KOPT-K1 (cell line): ENCODE results near the gene PLD2.
"Not testable (repeated sequence)": the region's sequence is repeated elsewhere in the genome, so short reads cannot be mapped to it uniquely, and the experiment has no call there.

Experiments
- H3K27ac ChIP-seq: fragments of 200-600 bp; sonication (generic); 2 replicates; pipeline ENCODE4 v1.5.1; 2016; ENCODE audit warnings: antibody characterized with exemption, mild to moderate bottlenecking, low read depth, low read length; ENCODE audit not compliant: poor library complexity, severe bottlenecking
- H3K36me3 ChIP-seq: fragments of 200-600 bp; sonication (generic); 2 replicates; pipeline ENCODE4 v1.5.1; 2017; ENCODE audit warnings: antibody characterized with exemption, mild to moderate bottlenecking, low read length, moderate library complexity; ENCODE audit not compliant: insufficient read depth
- H3K9me3 ChIP-seq: fragments of 200-600 bp; sonication (generic); 2 replicates; pipeline ENCODE4 v1.5.1; 2017; ENCODE audit warnings: antibody characterized with exemption, low read length, mild to moderate bottlenecking; ENCODE audit not compliant: insufficient read depth, poor library complexity, severe bottlenecking

The PLD2 gene

DNA sequence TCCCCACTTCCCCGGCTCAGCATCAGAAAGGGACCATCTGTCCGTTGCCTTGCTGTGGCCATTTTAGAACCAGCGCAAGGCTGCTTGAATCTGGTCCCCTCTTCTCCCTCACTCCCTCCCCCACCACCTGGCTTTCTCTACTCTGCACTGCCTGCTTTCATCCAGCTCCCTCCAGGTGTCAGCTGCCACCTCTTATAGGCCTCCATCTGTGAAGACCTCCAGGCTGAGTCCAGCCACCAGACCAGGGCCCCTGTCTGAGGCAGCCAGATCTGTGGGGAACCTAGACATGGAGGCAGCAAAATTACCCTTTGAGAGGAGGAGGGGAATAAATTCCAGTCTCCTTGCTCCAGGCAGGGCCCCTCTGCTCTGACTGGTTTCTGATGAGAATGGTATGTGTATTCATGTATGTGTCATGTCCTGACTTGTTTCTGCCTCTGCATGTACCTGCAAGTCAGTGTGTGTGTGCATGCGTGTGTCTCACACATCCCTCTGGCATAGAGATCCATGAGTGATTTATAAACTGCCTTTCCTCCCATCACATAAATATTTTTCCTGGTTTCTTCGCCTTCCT lies 47.2 kb downstream of the PLD2 start:
- H3K36me3 ChIP-seq: no peaks in the 10 kb centered on the region

DNA sequence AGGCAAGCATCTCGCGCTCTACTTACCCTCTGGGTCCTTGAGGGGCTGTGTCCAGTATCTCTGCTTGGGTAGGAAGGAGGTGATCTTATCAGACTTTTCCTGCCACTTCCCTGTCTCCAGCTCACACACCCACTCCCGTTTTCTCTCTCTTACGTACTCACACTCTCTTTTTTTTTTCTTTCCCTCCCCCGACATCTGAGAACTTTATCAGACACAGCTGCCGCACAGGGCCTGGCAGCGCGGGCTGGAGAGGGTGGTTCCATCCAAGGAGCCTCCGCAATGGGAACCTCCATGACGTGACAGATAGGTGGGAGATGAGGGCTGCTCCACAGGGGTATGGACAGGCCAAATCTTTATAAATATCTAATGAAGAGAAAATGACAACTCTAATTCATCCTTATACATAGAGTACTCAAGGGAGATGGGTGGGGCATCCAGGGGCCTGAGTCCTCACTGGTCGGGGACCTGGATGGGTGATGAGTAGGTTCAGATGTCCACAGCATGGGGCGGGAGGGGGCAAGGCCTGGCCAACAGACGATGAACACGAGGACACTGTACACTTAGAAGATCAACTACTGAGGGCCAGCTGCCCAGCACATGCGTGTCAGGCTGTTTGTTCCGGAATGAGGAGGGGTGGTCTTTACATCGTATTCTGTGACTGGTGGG lies 49.5 kb downstream of the PLD2 start:
- H3K27ac ChIP-seq: no peak overlapping the region
- no peaks in the 10 kb centered on the region for H3K36me3 ChIP-seq
- no peaks in the 10 kb centered on the region for H3K9me3 ChIP-seq

More for the DNA sequence above, 47.2 kb downstream of the PLD2 start:
- no peak overlapping the region for H3K27ac ChIP-seq
- H3K9me3 ChIP-seq: no peaks in the 10 kb centered on the region

DNA sequence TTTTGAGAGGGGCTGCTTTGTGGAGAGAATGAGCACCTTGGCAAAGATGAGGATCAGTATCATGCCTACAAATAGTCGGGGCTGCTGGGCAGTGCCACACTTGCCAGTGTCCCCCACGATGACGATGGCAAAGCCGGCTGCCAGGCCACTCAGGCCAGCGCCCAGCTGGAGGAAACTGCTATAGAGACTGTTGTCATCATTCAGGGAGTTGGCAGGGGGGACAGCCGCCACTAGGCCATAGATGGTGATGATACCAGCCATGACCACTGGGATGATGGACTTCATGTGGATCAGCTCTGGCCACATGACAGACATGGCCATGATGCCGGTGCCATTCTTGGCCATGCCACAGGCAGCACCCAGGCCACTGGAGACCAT lies 50.0 kb downstream of the PLD2 start:
- H3K36me3 ChIP-seq: no peaks in the 10 kb centered on the region
- H3K9me3 ChIP-seq: no peaks in the 10 kb centered on the region
- no peak overlapping the region for H3K27ac ChIP-seq

DNA sequence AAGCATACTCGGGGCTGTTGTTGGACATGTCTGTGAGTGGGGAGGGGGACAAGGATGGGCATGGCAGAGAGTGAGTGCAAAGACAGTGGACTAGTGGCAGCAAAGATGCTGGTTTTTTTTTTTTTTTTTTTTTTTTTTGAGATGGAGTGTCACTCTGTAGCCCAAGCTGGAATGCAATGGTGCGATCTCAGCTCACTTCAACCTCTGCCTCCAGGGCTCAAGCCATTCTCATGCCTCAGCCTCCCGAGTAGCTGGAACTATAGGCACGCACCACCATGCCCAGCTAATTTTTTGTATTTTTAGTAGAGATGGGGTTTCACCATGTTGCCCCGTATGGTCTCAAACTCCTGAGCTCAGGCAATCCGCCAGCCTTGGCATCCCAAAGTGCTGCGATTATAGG lies 50.4 kb downstream of the PLD2 start:
- H3K9me3 ChIP-seq, H3K27ac ChIP-seq, H3K36me3 ChIP-seq: not testable (repeated sequence)

DNA sequence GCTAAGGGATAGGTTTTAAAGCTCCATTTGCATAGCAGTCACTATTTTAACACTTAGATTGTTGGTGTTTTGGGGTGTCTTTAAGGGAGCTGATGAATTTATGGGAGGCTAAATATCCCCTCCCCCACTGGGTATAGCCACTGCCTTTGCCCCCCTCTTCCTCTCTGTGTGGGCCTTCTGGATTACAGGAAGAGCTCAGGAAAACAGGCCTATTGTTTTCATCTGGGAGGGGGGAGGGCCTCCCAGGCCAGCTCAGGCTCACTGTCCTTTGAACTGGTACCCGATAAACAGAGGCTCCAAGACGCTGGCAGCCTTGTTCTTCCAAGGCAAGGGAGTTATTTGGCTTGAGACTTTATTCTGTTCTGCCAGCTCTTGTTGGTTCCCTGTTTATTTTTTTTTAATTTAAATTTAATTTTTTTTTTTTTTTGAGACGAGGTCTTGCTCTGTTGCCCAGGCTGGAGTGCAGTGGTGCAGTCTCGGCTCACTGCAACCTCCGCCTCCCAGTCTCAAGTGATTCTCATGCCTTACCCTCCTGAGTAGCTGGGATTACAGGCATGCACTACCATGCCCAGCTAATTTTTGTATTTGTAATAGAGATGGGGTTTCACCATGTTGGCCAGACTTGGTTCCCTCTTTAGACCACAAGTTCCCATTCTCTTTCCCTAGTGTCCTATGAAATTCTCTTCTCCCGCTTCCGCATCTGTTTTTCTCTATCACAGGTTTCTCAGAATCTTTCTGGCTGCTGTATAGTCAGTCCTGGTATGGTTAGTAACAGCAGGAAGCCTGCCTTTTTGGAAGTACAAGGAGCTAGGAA lies 51.3 kb downstream of the PLD2 start:
- H3K27ac ChIP-seq: no peak overlapping the region
- no peaks in the 10 kb centered on the region for H3K9me3 ChIP-seq
- H3K36me3 ChIP-seq: no peaks in the 10 kb centered on the region

DNA sequence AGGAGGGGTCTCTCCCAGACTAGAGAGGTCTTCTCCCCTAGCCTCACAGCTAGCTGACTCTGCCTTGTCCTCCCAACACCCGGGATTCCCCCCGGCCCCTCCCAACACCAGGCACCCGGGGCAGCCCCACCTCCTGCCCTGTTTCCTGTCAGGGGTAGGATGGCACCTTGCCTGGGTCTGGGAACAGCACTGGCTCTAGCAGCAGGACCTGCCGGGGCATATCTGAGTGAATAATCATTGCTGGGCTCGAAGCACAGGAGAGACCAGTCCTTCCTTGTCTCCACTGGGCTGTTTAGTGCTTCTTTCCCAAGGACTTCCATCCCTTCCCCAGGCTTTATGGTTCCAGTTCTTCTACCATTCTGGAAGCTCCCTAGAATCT lies 51.9 kb downstream of the PLD2 start:
- Histone ChIP-seq H3K36me3 (no peaks in the 10 kb centered on the region), H3K9me3 (no peaks in the 10 kb centered on the region), H3K27ac (no peak overlapping the region)

DNA sequence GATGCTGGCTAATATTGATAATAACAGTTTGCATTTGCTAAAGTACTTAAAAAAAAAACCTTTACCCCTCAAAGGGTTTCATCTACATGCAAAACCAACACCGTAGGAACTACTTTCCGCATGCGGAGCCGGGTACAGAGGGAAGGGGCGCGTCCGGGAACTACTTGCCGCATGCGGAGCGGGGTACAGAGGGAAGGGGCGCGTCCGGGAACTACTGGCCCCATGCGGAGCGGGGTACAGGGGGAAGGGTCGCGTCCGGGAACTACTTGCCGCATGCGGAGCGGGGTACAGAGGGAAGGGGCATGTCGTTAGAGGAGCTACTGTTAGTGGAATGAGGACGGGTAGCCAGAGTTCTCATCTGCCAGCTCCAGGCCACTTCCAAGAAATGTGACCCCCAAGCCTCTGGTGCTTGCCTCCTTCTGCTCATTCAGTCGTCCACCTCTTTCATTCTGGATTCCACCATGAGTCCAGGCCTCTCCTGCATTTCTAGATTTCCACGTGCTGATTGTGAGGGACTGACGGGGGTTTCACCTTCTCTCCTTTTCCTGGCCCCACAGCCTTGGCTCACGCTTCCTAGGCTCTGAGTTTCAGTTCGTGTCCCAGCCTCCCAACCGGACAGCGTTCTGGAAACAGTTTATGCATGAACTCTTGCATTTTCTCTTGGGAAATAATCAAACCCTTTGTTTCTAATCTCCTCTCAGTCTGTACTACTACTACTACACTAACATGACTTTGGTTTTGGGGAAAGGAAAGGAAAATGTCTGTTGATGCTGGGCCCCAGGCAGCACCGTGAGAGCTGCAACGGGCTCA lies 53.1 kb downstream of the PLD2 start:
- Histone ChIP-seq H3K36me3 (no peaks in the 10 kb centered on the region), H3K9me3 (no peaks in the 10 kb centered on the region), H3K27ac (no peak overlapping the region)

DNA sequence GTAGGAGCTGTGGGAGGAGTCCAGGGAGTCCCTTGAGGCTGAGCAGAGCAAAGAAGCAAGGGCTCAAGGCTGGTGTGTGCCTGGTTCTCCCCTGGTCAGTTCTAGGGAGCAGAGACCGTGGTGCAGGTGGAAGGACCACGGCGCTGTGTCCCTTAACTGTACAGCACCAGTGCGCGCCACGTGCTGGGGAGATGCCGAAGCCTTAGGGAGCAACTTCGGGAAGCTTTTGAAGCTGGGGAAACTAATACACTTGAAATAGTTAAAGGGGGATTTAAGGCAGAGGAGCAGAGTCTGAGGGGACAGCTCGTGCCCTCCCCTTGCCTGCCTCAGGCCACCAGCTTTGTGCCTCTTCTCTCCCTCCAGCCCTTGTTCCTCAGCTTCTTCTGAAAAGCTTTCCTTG lies 53.7 kb downstream of the PLD2 start:
- no peaks in the 10 kb centered on the region for H3K9me3 ChIP-seq
- no peak overlapping the region for H3K27ac ChIP-seq
- H3K36me3 ChIP-seq: no peaks in the 10 kb centered on the region

DNA sequence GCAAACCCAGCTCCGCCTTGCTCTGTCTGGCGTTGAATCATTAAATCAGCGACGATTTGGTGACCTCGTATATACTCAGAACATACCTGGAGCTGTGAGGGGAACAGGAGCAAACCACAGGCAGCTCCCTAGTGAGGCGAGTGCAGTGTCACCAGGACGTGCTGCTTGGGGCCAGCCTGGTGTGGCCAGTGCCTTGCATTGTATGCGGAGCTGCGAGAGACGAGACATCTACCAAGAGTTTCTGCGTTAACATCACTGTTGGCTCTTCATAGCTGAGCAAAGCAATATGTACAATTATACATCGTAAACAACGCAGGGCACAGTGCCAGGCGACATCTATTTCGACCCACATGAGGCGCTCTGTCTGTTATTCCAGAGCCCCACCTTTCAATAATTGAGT lies 54.1 kb downstream of the PLD2 start:
- H3K27ac ChIP-seq: no peak overlapping the region
- H3K9me3 ChIP-seq: no peaks in the 10 kb centered on the region
- no peaks in the 10 kb centered on the region for H3K36me3 ChIP-seq

DNA sequence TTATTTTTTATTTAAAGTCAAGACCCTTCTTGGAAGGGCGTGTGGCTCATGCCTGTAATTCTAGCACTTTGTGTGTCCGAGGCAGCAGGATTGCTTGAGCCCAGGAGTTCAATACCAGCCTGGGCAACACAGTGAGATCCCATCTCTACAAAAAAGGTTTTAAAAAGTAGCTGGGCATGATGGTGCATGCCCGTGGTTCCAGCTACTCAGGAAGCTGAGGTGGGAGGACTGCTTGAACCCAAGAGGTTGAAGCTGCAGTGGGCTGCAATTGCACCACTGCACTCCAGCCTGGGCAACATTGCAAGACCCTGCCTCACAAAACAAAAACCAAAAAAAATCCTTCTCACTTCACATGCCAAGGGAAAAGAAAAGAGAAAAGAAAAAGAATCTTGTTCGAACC lies 55.8 kb downstream of the PLD2 start:
- Histone ChIP-seq H3K36me3 (no peaks in the 10 kb centered on the region), H3K9me3 (no peaks in the 10 kb centered on the region), H3K27ac (no peak overlapping the region)

DNA sequence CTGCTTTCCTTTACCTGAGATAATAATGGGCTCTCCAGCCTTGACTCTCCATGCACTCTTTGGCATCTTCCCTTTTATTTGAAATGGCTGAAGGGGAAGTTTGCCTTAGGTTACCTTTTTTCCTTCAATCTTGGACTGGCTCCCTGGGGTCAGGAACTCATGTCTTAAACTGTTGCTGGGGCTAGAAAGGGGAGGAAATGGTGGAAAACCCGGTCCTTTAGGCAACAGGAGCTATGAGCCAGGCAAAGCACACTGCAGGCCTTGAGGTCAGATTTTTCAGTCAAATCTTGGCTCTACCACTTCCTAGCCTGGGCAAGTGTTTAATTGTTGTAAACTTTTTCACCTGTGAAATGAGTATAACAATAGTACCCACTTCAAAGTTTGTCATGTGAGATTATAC lies 56.4 kb downstream of the PLD2 start:
- no peaks in the 10 kb centered on the region for H3K9me3 ChIP-seq
- H3K36me3 ChIP-seq: no peaks in the 10 kb centered on the region
- no peak overlapping the region for H3K27ac ChIP-seq

DNA sequence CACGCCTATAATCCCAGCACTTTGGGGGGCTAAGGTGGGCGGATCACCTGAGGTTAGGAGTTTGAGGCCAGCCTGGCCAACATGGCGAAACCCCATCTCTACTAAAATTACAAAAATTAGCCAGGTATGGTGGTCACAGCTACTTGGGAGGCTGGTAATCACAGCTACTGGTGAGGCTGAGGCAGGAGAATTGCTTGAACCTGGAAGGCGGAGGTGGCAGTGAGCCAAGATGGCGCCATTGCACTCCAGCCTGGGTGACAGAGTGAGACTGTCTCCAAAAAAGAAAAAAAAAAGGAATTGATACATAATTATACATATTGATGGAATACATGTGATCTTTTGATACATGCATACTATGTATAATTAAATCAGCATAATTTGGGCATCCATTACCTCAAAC lies 60.6 kb downstream of the PLD2 start:
- not testable (repeated sequence) for H3K9me3 ChIP-seq, H3K27ac ChIP-seq, H3K36me3 ChIP-seq

DNA sequence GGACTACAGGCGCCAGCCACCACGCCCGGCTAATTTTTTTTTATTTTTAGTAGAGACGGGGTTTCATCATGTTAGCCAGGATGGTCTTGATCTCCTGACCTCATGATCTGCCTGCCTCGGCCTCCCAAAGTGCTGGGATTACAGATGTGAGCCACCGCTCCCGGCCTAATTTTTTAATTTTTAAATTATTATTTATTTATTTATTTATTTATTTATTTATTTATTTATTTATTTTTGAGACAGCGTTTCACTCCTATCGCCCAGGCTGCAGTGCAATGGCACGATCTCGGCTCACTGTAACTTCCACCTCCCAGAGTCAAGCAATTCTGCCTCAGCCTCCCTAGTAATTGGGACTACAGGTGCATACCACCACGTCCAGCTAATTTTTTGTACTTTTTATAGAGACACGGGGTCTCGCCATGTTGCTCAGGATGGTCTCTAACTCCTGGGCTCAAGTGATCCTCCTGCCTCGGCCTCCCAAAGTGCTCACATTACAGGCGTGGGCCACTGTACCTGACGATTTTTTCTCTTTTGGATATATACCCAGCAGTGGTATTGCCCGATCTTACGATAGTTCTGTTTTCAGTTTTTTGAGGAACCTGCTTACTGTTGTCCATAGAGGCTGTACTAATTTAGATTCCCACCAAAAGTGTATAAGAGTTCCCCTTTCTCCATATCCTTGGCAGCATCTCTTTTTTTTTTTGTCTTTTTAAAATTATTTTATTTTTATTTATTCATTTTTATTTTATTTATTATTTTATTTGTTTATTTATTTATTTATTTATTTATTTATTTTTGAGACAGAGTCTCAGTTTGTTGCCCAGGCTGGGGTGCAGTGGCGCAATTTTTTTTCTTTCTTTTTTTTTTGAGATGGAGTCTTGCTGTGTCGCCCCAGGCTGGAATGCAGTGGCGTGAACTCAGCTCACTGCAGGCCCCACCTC lies 62.4 kb downstream of the PLD2 start:
- H3K9me3 ChIP-seq, H3K27ac ChIP-seq, H3K36me3 ChIP-seq: not testable (repeated sequence)

DNA sequence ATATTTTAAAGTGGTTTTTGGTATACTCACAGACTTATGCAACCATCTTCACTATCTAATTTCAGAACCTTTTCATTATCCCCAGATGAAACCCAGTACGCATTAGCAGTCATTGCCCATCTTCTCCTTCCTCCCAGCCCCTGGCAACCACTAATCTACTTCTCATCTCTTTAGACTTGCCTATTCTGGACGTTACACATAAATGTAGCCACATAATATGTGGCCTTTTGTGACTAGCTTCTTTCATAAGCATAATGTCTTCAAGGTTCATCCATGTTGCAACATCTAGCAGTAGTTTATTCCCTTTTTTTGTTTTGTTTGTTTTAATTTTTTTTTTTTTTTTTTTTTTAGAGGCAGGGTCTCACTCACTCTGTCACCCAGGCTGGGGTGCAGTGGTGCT lies 63.9 kb downstream of the PLD2 start:
- Histone ChIP-seq H3K36me3 (no peaks in the 10 kb centered on the region), H3K9me3 (no peaks in the 10 kb centered on the region), H3K27ac (no peak overlapping the region)
